Activated naive CD8-positive, alpha-beta T cell treated with anti-CD3 and anti-CD28 coated beads for 36 hours (primary cell): ENCODE measurements around the gene ROR2. TPM values are rescaled to one million over a fixed set of nuclear protein-coding genes. Genes with fewer than 3 reads are reported as not detected.

ENCODE experiments used
- DNase-seq: peaks from one replicate; pipeline ENCODE4 v3.0.0; 2021
- H3K27ac Mint-ChIP-seq: one replicate; pipeline ENCODE4 v1.8.0; 2022; ENCODE audit warnings: mild to moderate bottlenecking, moderate library complexity, mixed read lengths
- H3K27me3 Mint-ChIP-seq: one replicate; pipeline ENCODE4 v1.8.0; 2022; ENCODE audit warnings: mild to moderate bottlenecking, mixed read lengths
- H3K36me3 Mint-ChIP-seq: one replicate; pipeline ENCODE4 v1.8.0; 2021; ENCODE audit warnings: mild to moderate bottlenecking, mixed read lengths
- H3K4me1 Mint-ChIP-seq: one replicate; pipeline ENCODE4 v1.8.0; 2021; ENCODE audit warnings: mixed read lengths
- H3K4me3 Mint-ChIP-seq: one replicate; pipeline ENCODE4 v1.8.0; 2022; ENCODE audit warnings: mild to moderate bottlenecking, moderate library complexity, mixed read lengths
- H3K9me3 Mint-ChIP-seq: one replicate; pipeline ENCODE4 v1.8.0; 2022; ENCODE audit warnings: mixed read lengths
- total RNA-seq, 2 experiments: library from RNA; stranded (reverse); gene quantifications; one replicate each; pipeline ENCODE4 v1.2.3, GENCODE V29; 2021

The ROR2 gene
- total RNA-seq, 2 experiments from 2014 or later, result not detected

GRCh38 chr9:91516777-91517176 lies 433.3 kb downstream of the ROR2 start:
- Mint-ChIP-seq H3K4me1 (no peaks in the 10 kb centered on the region), H3K27me3 (peaks cover 49% of the 10 kb centered on the region), H3K36me3 (peaks cover 3% of the 10 kb centered on the region), H3K9me3 (peaks cover 4% of the 10 kb centered on the region), H3K4me3 (no peak overlapping the region), H3K27ac (no peak overlapping the region)
- DNase-seq, result no peak

GRCh38 chr9:91516081-91516480 lies 433.9 kb downstream of the ROR2 start:
- H3K9me3 Mint-ChIP-seq, result peaks cover 7% of the 10 kb centered on the region

GRCh38 chr9:91515074-91515687 lies 434.8 kb downstream of the ROR2 start:
- Mint-ChIP-seq H3K4me1 (no peaks in the 10 kb centered on the region), H3K27me3 (peaks cover 36% of the 10 kb centered on the region), H3K4me3 (no peak overlapping the region), H3K36me3 (peaks cover 2% of the 10 kb centered on the region), H3K9me3 (peaks cover 6% of the 10 kb centered on the region), H3K27ac (no peak overlapping the region)
- DNase-seq, result no peak

More at GRCh38 chr9:91516081-91516480, 433.9 kb downstream of the ROR2 start:
- Mint-ChIP-seq H3K4me1 (no peaks in the 10 kb centered on the region), H3K4me3 (no peak overlapping the region), H3K27me3 (peaks cover 42% of the 10 kb centered on the region), H3K27ac (no peak overlapping the region), H3K36me3 (peaks cover 3% of the 10 kb centered on the region)
- no peak for DNase-seq

Other genes with a start within 250 kb of the ROR2 start
- gene SPTLC1, start 165.2 kb upstream of the ROR2 start, total RNA-seq, result 10 to 100 TPM; 49.1 to 54.5 TPM